ENCODE measurements around the gene ATRAID. TPM values are rescaled to one million over a fixed set of nuclear protein-coding genes. Genes with fewer than 3 reads are reported as not detected.

ATRAID gene
- polyA plus RNA-seq, 2 donors = 66.2 to 92.7 TPM

DNA sequence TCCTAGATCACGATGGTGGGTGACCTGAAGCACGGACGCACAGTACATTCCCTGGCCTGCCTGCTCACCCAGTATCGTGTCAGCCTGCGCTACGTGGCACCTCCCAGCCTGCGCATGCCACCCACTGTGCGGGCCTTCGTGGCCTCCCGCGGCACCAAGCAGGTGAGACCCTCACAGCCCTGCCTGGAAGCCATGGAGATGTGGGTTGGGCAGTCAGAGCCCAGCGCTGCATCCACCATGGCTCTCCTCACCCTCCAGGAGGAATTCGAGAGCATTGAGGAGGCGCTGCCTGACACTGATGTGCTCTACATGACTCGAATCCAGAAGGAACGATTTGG lies 30.7 kb downstream of the ATRAID start:
- H3K9me3 ChIP-seq (ENCODE audit: control insufficient read depth in 2 of 2, insufficient read depth in 1 of 2, low read depth in 1 of 2, low read length in 1 of 2) = no peaks in the 10 kb centered on the region
- no peak overlapping the region for H3K4me3 ChIP-seq (ENCODE audit: low read depth in 1 of 2, low read length in 2 of 2)
- H3K36me3 ChIP-seq (ENCODE audit: control insufficient read depth in 2 of 2, insufficient read depth in 2 of 2, low read length in 1 of 2) = peaks cover 40 to 63% of the 10 kb centered on the region in 2 donors
- 95 to 97% methylated on average over 16 of the region's 16 CpGs for WGBS, 2 donors
- H3K27ac ChIP-seq (ENCODE audit: low read depth in 2 of 2, low read length in 1 of 2) = no peak overlapping the region
- no peaks in the 10 kb centered on the region for H3K27me3 ChIP-seq (ENCODE audit: control insufficient read depth in 1 of 2, insufficient read depth in 2 of 2, low read length in 2 of 2)
- no peaks in the 10 kb centered on the region for H3K4me1 ChIP-seq (ENCODE audit: control insufficient read depth in 2 of 2, insufficient read depth in 2 of 2, low read length in 1 of 2)

DNA sequence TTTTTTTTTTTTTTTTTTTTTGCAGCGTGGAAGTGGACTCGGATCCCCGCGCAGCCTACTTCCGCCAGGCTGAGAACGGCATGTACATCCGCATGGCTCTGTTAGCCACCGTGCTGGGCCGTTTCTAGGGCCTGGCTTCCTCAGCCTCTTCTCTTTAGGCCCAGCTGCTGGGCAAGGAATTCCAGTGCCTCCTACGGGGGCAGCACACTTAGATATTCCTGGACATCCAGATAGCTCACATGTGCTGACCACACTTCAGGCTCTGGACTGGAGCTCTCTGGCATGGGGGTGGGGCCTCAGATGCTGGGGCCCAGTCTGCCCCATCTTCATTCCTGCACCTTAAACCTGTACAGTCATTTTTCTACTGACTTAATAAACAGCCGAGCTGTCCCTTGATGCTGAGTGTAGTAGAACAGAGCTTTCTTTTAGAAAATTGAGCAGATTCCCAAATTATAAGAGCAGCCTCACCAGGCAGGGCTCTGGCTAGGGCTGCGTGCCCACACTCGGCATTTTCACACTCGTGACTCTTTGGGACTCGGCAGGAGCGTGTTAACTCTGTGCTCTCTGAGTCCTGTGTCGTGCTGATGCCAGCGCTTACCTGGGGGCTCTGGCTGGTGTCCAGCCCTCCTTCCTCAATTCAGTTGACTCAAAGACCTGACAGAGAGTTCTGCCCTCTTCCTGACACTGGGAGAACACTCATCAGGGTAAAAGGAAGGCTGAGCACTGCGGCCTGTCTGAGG lies 31.7 kb downstream of the ATRAID start:
- no peaks in the 10 kb centered on the region for H3K27me3 ChIP-seq (ENCODE audit: control insufficient read depth in 1 of 2, insufficient read depth in 2 of 2, low read length in 2 of 2)
- H3K27ac ChIP-seq (ENCODE audit: low read depth in 2 of 2, low read length in 1 of 2) = no peak overlapping the region
- H3K9me3 ChIP-seq (ENCODE audit: control insufficient read depth in 2 of 2, insufficient read depth in 1 of 2, low read depth in 1 of 2, low read length in 1 of 2) = no peaks in the 10 kb centered on the region
- peaks cover 30 to 54% of the 10 kb centered on the region in 2 donors for H3K36me3 ChIP-seq (ENCODE audit: control insufficient read depth in 2 of 2, insufficient read depth in 2 of 2, low read length in 1 of 2)
- WGBS, 2 donors = 84 to 86% methylated on average over 19 of the region's 19 CpGs
- H3K4me1 ChIP-seq (ENCODE audit: control insufficient read depth in 2 of 2, insufficient read depth in 2 of 2, low read length in 1 of 2) = no peaks in the 10 kb centered on the region
- H3K4me3 ChIP-seq (ENCODE audit: low read depth in 1 of 2, low read length in 2 of 2) = no peak overlapping the region

DNA sequence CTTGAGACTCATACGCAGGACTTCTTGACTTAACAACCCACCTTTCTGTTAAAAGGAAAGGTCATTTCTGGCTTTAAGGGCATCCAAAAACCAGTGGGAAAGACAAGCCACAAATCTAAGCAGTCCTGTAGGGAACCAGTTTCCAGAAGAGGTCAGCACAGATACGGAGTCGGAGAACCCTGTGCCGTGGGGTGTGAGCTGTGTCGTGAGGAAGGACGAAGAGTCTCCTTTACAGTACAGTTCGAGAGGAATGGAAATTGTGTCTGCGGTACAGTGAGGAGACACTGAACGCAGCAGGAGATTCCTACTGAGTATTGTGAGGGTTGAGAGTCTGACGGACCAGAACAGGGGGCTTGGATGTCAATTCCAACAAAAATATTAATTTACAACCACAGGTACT lies 33.3 kb downstream of the ATRAID start:
- no peaks in the 10 kb centered on the region for H3K4me1 ChIP-seq (ENCODE audit: control insufficient read depth in 2 of 2, insufficient read depth in 2 of 2, low read length in 1 of 2)
- WGBS, 2 donors = 78 to 81% methylated on average over 10 of the region's 10 CpGs

DNA sequence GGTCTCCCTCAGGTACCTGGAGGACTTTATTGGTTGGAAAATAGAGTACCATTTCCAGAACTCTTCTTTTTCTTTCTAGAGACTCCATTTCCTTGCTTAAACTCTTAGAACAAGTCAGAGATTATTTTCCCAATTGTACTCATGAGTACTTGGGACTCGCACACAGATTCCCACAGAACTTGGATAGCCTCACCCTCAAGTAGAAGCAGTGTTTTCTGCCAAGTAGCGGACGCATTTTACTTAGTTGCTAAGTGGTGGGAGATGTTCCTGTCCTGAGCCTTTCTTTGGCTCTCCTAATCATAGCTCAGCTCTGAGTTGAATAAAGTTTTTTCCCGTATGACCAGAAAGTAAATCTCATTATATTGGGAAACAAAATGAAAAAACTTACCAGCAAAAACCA lies 33.8 kb downstream of the ATRAID start:
- peaks cover 19 to 36% of the 10 kb centered on the region in 2 donors for H3K36me3 ChIP-seq (ENCODE audit: control insufficient read depth in 2 of 2, insufficient read depth in 2 of 2, low read length in 1 of 2)
- H3K9me3 ChIP-seq (ENCODE audit: control insufficient read depth in 2 of 2, insufficient read depth in 1 of 2, low read depth in 1 of 2, low read length in 1 of 2) = no peaks in the 10 kb centered on the region
- H3K4me3 ChIP-seq (ENCODE audit: low read depth in 1 of 2, low read length in 2 of 2) = no peak overlapping the region
- no peaks in the 10 kb centered on the region for H3K4me1 ChIP-seq (ENCODE audit: control insufficient read depth in 2 of 2, insufficient read depth in 2 of 2, low read length in 1 of 2)
- no peak overlapping the region for H3K27ac ChIP-seq (ENCODE audit: low read depth in 2 of 2, low read length in 1 of 2)
- no peaks in the 10 kb centered on the region for H3K27me3 ChIP-seq (ENCODE audit: control insufficient read depth in 1 of 2, insufficient read depth in 2 of 2, low read length in 2 of 2)
- WGBS, 2 donors = 78 to 87% methylated on average over 4 of the region's 4 CpGs

More for the DNA sequence above, 33.3 kb downstream of the ATRAID start:
- Histone ChIP-seq H3K36me3 (ENCODE audit: control insufficient read depth in 2 of 2, insufficient read depth in 2 of 2, low read length in 1 of 2) (peaks cover 22 to 41% of the 10 kb centered on the region in 2 donors), H3K27ac (ENCODE audit: low read depth in 2 of 2, low read length in 1 of 2) (no peak overlapping the region), H3K27me3 (ENCODE audit: control insufficient read depth in 1 of 2, insufficient read depth in 2 of 2, low read length in 2 of 2) (no peaks in the 10 kb centered on the region), H3K4me3 (ENCODE audit: low read depth in 1 of 2, low read length in 2 of 2) (no peak overlapping the region), H3K9me3 (ENCODE audit: control insufficient read depth in 2 of 2, insufficient read depth in 1 of 2, low read depth in 1 of 2, low read length in 1 of 2) (no peaks in the 10 kb centered on the region)

- 68 to 74% methylated on average over 4 of the region's 4 CpGs for WGBS, 2 donors
- peaks cover 4 to 13% of the 10 kb centered on the region in 2 donors for H3K36me3 ChIP-seq (ENCODE audit: control insufficient read depth in 2 of 2, insufficient read depth in 2 of 2, low read length in 1 of 2)
- no peak overlapping the region for H3K27ac ChIP-seq (ENCODE audit: low read depth in 2 of 2, low read length in 1 of 2)
- no peak overlapping the region for H3K4me3 ChIP-seq (ENCODE audit: low read depth in 1 of 2, low read length in 2 of 2)
- no peaks in the 10 kb centered on the region for H3K27me3 ChIP-seq (ENCODE audit: control insufficient read depth in 1 of 2, insufficient read depth in 2 of 2, low read length in 2 of 2)
- no peaks in the 10 kb centered on the region for H3K9me3 ChIP-seq (ENCODE audit: control insufficient read depth in 2 of 2, insufficient read depth in 1 of 2, low read depth in 1 of 2, low read length in 1 of 2)
- no peaks in the 10 kb centered on the region for H3K4me1 ChIP-seq (ENCODE audit: control insufficient read depth in 2 of 2, insufficient read depth in 2 of 2, low read length in 1 of 2)
These were observed 36.1 kb downstream of the ATRAID start for GRCh38 chr2:27247893-27248292.

DNA sequence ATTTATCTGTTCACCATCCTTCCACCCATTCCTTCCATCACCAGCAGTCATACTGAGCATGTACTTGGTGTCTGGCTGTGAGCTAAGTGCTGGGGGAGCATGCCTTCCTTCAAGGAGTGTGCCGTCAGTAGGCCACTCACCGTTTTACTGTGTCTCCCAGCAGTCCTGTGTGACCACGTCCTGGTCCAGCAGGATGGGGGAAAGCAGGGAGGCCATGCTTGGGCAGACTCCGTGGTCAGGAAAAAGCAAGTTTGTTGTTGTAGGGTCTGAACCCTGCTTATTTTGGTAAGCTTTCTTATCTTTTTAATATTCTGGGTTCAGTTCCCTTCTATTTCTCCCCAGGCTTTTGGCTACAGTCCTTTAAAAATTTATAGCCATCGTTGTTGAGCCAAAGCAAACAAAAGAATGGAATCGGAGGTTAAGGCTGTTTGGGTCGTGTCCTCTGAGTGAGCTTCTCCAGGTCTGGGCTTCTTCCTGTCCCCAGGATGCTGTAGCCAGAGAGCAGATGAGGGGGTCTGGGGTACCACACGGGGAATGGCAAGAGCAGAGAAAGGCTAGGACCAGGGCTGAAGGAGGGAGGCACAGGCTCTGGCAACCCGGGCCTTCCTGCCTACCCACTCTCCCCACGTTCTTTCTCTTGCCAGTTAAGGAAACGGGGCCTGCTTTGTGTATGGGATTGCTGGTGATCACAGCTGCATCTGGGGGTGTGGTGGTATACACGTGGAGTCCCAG lies 37.5 kb downstream of the ATRAID start:
- Histone ChIP-seq H3K27me3 (ENCODE audit: control insufficient read depth in 1 of 2, insufficient read depth in 2 of 2, low read length in 2 of 2) (no peaks in the 10 kb centered on the region), H3K9me3 (ENCODE audit: control insufficient read depth in 2 of 2, insufficient read depth in 1 of 2, low read depth in 1 of 2, low read length in 1 of 2) (no peaks in the 10 kb centered on the region), H3K36me3 (ENCODE audit: control insufficient read depth in 2 of 2, insufficient read depth in 2 of 2, low read length in 1 of 2) (peaks cover 0 to 2% of the 10 kb centered on the region in 2 donors), H3K4me3 (ENCODE audit: low read depth in 1 of 2, low read length in 2 of 2) (no peak overlapping the region), H3K27ac (ENCODE audit: low read depth in 2 of 2, low read length in 1 of 2) (no peak overlapping the region), H3K4me1 (ENCODE audit: control insufficient read depth in 2 of 2, insufficient read depth in 2 of 2, low read length in 1 of 2) (no peaks in the 10 kb centered on the region)
- WGBS, 2 donors = 52 to 55% methylated on average over 12 of the region's 12 CpGs

GRCh38 chr2:27249891-27250651 lies 38.2 kb downstream of the ATRAID start:
- no peaks in the 10 kb centered on the region for H3K9me3 ChIP-seq (ENCODE audit: control insufficient read depth in 2 of 2, insufficient read depth in 1 of 2, low read depth in 1 of 2, low read length in 1 of 2)
- H3K27me3 ChIP-seq (ENCODE audit: control insufficient read depth in 1 of 2, insufficient read depth in 2 of 2, low read length in 2 of 2) = no peaks in the 10 kb centered on the region
- 21 to 26% methylated on average over 22 of the region's 22 CpGs for WGBS, 2 donors

DNA sequence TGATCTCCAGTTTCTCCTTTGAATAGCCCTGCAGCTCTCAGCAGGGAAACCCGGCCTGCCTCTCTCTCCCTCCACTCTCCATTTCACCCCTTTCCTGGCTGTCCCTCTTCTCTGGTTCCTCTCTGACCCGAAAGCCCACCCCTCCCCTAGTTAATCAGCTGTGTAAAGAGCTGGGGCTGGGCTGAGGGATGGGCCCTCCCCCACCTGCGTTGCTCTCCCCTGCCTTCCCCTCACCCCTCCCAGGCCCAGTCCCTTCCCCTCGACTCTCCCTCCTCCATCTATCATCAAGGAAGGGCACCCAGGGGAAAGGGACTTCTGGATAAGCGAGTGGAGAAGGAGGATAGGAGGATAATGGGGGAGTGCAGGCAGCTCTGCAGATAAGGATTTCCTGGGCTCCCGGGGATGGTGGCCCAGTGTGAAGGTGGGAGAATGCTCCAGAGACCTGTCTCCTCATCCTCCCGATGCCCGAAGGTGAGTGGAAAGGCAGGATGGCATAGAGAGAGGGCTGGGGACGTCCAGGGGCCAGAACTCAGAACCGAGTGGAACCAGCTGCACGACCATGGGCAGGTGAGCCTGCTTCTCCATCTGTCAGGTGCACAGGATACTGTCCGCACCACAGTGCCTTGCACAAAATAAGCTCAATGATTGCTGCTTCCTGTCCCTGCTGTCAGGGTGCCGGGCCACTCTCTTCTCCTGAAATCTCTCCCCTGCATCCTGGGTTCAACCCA lies 39.0 kb downstream of the ATRAID start:
- Histone ChIP-seq H3K4me1 (ENCODE audit: control insufficient read depth in 2 of 2, insufficient read depth in 2 of 2, low read length in 1 of 2) (no peaks in the 10 kb centered on the region), H3K9me3 (ENCODE audit: control insufficient read depth in 2 of 2, insufficient read depth in 1 of 2, low read depth in 1 of 2, low read length in 1 of 2) (no peaks in the 10 kb centered on the region), H3K27ac (ENCODE audit: low read depth in 2 of 2, low read length in 1 of 2) (no peak overlapping the region), H3K36me3 (ENCODE audit: control insufficient read depth in 2 of 2, insufficient read depth in 2 of 2, low read length in 1 of 2) (no peaks in the 10 kb centered on the region), H3K27me3 (ENCODE audit: control insufficient read depth in 1 of 2, insufficient read depth in 2 of 2, low read length in 2 of 2) (no peaks in the 10 kb centered on the region), H3K4me3 (ENCODE audit: low read depth in 1 of 2, low read length in 2 of 2) (no peak overlapping the region)
- WGBS, 2 donors = 55 to 59% methylated on average over 13 of the region's 13 CpGs

More at GRCh38 chr2:27249891-27250651, 38.2 kb downstream of the ATRAID start:
- Histone ChIP-seq H3K27ac (ENCODE audit: low read depth in 2 of 2, low read length in 1 of 2) (no peak overlapping the region), H3K36me3 (ENCODE audit: control insufficient read depth in 2 of 2, insufficient read depth in 2 of 2, low read length in 1 of 2) (no peaks in the 10 kb centered on the region), H3K4me1 (ENCODE audit: control insufficient read depth in 2 of 2, insufficient read depth in 2 of 2, low read length in 1 of 2) (no peaks in the 10 kb centered on the region), H3K4me3 (ENCODE audit: low read depth in 1 of 2, low read length in 2 of 2) (no peak overlapping the region)

GRCh38 chr2:27251766-27252165 lies 39.9 kb downstream of the ATRAID start:
- WGBS, 2 donors = 75 to 76% methylated on average over 13 of the region's 13 CpGs
- H3K27me3 ChIP-seq (ENCODE audit: control insufficient read depth in 1 of 2, insufficient read depth in 2 of 2, low read length in 2 of 2) = no peaks in the 10 kb centered on the region

More at GRCh38 chr2:27251766-27252165, 39.9 kb downstream of the ATRAID start:
- Histone ChIP-seq H3K36me3 (ENCODE audit: control insufficient read depth in 2 of 2, insufficient read depth in 2 of 2, low read length in 1 of 2) (no peaks in the 10 kb centered on the region), H3K4me3 (ENCODE audit: low read depth in 1 of 2, low read length in 2 of 2) (no peak overlapping the region), H3K27ac (ENCODE audit: low read depth in 2 of 2, low read length in 1 of 2) (no peak overlapping the region), H3K4me1 (ENCODE audit: control insufficient read depth in 2 of 2, insufficient read depth in 2 of 2, low read length in 1 of 2) (no peaks in the 10 kb centered on the region), H3K9me3 (ENCODE audit: control insufficient read depth in 2 of 2, insufficient read depth in 1 of 2, low read depth in 1 of 2, low read length in 1 of 2) (no peaks in the 10 kb centered on the region)
